ENCODE results near the gene HPS3.
"Not testable (repeated sequence)": the region's sequence is repeated elsewhere in the genome, so short reads cannot be mapped to it uniquely, and the experiment has no call there.

DNA sequence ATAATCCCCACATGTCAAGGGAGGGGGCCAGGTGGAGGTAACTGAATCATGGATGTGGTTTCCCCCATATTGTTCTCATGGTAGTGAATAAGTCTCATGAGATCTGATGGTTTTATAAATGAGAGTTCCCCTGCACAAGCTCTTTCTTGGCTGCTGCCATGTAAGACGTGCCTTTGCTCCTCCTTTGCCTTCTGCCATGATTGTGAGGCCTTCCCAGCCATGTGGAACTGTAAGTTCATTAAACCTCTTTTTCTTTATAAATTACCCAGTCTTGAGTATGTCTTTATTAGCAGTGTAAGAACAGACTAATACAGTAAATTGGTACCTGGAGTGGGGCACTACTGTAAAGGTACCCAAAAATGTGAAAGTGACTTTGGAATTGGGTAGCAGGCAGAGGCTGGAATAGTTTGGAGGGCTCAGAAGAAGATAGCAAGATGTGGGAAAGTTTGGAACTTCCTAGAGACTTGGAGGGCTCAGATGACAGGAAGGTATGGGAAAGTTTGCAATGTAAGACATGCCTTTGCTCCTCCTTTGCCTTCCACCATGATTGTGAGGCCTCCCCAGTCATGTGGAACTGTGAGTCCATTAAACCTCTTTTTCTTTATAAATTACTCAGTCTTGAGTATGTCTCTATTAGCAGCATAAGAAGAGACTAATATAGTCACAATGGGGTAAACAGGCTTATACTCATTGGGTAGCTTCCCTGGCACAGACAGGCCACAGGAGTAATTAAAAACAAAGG, 90.1 kb downstream of the HPS3 start:
- TF ChIP-seq, protein P1, sequence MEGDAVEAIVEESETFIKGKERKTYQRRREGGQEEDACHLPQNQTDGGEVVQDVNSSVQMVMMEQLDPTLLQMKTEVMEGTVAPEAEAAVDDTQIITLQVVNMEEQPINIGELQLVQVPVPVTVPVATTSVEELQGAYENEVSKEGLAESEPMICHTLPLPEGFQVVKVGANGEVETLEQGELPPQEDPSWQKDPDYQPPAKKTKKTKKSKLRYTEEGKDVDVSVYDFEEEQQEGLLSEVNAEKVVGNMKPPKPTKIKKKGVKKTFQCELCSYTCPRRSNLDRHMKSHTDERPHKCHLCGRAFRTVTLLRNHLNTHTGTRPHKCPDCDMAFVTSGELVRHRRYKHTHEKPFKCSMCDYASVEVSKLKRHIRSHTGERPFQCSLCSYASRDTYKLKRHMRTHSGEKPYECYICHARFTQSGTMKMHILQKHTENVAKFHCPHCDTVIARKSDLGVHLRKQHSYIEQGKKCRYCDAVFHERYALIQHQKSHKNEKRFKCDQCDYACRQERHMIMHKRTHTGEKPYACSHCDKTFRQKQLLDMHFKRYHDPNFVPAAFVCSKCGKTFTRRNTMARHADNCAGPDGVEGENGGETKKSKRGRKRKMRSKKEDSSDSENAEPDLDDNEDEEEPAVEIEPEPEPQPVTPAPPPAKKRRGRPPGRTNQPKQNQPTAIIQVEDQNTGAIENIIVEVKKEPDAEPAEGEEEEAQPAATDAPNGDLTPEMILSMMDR (IDR thresholded peaks at IDR 0.05) = not testable (repeated sequence)
- TF ChIP-seq EZH2, EZH2phosphoT487 (IDR thresholded peaks at IDR 0.05): not testable (repeated sequence)
